NCI-H446 treated with DMSO at 0.1 percent for 48 hours (cell line): ENCODE measurements around the gene MCU.
"Not testable (repeated sequence)": the region's sequence is repeated elsewhere in the genome, so short reads cannot be mapped to it uniquely, and the experiment has no call there.

Experiments
- DNase-seq: peaks from one replicate; lab custom pipeline; 2025; lab: John Stamatoyannopoulos, UW

MCU gene

DNA sequence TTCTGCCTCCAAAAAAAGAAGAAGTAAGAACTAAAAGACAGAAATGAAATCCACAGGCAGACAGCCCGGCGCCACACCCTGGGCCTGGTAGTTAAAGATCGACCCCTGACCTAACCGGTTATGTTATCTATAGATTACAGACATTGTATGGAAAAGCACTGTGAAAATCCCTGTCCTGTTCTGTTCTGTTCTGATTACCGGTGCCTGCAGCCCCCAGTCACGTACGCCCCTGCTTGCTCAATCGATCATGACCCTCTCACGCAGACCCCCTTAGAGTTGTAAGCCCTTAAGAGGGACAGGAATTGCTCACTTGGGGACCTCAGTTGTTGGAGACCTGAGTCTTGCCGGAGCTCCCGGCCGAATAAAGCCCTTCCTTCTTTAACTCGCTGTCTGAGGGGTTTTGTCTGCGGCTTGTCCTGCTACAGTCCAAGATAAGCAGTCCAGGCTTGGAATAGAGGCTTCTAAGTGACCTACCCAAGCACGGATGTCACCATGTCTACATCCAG, 212.1 kb downstream of the MCU start:
- not testable (repeated sequence) for DNase-seq

DNA sequence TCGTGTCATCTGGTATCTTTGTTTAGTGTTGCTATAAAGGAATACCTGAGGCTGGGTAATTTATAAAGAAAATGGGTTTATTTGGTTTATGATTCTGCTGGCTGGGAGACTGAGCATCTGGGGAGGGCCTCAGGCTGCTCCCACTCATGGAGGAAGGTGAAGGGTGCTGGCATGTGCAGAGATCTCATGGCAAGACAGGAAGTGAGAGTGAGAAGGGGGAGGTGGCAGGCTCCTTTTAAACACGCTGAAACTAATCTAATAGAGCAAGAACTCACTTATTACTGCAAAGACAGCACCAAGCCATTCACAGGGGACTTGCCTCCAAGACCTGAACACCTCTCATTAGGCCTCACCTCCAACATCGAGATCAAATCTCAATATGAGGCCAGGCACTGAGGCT, 212.9 kb downstream of the MCU start:
- DNase-seq: no peak

DNA sequence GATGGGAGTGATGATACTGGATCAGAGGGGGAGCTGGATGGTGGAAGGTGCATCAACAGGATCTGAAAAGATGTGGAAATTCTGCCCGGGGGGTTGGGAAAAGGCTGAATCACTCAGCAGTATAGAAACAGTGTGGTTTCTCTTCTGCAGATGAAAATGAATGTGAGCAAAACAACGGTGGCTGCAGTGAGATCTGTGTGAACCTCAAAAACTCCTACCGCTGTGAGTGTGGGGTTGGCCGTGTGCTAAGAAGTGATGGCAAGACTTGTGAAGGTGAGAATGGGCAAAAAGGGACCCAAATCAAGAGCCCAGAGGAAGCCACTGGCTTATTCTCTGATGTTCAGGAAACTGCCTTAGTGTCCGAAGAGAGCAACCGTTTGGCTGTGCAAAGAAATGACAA, 214.5 kb downstream of the MCU start:
- no peak for DNase-seq

DNA sequence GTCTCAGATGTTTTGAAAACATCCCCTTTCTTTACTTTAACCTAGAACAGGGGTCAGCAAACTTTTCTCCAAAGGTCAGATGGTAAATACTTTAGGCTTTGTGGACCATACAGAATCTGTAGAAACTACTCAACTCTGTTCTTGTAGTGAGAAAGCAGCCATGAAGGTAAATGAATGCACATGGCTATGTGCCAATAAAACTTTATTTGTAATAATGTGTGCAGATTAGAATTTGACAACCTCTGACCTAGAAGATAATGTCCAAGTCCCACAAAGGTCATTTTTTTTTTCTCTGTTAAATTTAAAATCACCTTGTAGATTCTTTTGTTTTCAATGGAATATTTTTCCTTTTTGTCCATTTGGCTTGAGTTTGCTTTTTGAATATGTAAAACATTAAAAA, 218.8 kb downstream of the MCU start:
- DNase-seq: no peak

DNA sequence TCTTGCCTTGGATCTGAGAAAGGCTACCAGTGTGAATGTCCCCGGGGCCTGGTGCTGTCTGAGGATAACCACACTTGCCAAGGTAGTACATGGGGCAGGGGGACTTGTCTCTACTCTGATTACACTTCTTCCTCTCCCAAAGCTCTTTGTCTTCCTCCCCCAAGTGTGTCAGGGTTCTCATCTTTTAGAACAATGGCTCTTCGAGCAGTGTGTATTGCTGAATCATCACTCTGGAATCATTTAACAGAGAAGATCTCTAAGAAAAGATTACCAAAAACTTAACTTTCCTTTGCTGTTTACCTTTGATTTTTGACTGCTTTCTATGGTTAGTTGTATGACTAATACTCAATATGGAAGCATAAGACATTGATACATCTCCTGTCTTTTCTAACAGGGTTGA, 219.8 kb downstream of the MCU start:
- no peak for DNase-seq

DNA sequence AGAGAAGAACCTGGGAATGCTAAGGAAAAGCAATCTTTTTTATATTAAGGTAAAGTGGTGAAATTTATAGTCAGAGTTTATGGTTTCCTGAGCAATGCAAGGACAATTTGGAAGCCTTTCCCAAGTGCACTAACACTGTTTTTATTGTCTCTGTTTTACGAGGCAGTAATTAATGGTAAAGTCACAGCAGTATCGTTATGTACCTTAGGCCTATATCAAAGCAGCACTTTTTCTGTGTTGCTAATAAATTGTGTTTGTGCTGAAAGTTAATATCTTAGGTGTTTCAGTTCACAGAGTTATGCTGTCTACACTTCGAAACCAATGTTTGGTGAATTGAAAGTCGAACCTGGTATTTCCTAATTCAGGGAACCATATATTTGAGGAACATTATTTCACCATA, 220.8 kb downstream of the MCU start:
- no peak for DNase-seq

DNA sequence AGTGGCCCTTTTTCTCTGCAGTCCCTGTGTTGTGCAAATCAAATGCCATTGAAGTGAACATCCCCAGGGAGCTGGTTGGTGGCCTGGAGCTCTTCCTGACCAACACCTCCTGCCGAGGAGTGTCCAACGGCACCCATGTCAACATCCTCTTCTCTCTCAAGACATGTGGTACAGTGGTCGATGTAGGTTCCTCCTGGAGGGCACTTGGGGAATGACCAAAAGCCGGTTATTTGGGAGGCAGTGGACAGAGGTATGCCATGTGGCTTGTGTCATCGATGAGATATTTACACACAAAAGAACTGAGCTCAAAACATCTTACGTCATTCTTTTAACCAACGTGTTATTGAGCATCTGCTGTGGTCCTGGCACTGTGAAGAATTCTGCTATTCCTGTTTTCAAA, 221.3 kb downstream of the MCU start:
- no peak for DNase-seq

DNA sequence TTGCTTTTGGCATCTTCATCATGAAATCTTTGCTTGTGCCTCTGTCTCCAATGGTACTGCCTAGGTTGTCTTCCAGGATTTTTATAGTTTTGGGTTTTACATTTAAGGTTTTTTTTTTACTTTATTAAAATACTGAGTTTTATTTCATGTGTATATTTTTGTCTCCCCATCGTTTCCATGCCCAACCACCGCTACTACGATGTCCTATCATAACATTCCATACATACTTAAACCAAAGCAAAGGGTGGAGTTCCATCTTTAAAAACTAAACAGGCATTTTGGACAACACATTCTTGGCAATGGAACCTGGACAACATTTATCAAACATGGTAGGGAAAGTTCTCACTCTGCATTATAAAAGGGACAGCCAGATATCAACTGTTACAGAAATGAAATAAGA, 225.3 kb downstream of the MCU start:
- DNase-seq: not testable (repeated sequence)

DNA sequence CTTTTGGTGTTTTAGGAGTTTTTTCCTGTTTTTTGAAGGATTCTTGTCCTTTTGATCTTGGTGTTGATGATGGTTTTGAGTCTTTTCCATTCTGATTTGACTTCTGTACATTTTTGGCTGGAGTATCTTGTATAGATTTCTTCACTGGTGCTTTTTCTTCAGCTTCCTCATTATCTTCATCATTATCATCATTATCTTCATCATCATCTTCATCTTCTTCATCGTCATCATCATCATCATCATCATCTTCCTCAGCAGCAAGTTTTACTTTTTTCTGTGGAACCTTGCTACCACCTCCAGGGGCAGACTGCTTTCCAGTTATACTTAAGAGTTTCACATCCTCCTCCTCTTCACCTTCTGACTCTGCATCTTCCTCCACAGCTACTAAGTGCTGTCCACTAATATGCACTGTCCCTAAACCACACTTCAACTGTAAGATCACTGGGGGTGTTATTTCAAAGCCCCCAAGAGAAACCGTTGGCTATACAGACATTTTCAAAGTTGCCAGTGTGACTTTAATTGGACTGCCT, 225.9 kb downstream of the MCU start:
- DNase-seq: not testable (repeated sequence)

DNA sequence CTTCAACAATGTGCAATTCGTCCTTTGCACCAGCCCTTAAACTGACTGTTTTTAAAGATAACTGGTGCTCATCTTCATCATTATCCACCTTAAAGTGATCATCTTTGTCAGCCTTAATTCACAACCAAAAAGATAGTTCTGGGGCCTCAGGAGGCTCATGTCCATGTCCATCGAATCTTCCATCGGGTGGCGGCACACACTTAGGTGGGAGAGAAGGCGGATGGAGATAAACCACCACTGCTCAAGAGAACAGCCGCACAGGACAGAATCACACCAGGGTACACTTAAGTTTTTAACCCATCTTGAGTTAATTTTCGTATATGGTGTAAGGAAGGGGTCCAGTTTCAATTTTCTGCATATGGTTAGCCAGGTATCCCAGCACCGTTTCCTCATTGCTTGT, 226.4 kb downstream of the MCU start:
- no peak for DNase-seq

DNA sequence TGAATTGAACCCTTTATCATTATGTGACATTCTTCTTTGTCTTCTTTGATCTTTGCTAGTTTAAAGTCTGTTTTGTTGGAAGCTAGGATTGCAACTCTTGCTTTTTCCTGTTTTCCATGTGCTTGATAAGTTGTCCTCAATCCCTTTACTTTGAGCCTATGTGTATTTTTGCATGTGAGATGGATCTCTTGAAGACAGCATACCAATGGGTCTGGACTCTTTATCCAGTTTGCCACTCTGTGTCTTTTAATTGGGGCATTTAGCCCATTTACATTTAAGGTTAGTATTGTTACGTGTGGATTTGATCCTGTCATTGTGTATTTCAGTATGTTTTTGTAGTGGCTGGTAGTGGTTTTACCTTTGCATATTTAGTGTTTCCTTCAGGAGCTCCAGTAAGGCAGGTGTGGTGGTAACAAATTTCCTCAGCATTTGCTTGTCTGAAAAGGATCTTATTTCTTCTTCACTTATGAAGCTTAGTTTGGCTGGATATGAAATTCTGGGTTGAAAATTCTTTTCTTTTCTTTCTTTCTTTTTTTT, 229.3 kb downstream of the MCU start:
- DNase-seq: not testable (repeated sequence)

DNA sequence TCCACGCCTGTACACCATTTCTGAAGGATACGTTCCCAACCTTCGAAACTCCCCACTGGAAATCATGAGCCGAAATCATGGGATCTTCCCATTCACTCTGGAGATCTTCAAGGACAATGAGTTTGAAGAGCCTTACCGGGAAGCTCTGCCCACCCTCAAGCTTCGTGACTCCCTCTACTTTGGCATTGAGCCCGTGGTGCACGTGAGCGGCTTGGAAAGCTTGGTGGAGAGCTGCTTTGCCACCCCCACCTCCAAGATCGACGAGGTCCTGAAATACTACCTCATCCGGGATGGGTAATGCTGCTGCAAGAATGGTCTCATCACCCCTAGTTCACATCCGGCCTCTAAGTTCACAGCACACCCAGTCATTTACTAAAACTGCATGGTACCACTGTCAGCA, 232.4 kb downstream of the MCU start:
- DNase-seq: no peak

DNA sequence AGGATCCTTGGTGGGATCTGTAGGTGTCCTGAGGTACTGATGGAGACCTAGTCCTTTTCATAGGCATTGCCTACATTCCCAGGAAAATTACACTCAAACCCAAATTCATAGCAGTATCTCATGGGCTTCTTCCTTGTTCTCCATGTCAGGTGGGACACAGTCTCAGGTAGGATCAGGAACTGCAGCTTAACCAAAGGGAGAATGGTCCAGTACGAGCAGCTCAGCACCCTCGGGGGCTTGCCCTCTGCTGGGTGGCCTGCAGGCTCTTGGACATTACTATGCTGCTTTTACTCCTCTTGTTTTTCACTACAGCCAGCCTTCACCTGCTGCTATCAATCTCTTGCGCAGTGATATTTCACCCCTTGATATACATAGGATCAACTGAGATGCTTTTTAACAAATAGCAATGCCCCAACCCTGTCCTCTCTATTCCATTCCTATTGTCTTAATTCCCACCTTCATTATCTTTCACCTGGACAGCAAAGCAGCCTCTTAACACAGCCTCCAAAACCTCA, 234.1 kb downstream of the MCU start:
- no peak for DNase-seq

DNA sequence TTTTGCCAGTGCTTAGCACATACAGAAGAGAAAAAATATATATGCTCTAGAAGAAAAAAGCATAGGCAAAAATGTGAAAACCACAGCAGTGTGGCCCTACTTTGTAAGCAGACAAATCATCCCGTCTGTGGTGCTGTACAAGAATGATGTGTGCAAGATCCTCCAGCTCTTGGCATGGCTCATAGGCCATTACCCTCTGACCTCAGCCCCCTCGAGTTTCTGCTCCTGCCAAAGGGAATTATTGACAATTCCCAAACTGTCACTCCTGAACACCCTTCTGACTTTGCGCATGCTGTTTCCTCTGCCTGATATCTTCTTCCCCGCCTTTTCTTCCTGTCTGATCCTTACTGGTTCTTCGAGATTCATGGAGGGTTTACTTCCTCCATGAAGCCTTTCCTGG, 235.5 kb downstream of the MCU start:
- no peak for DNase-seq

DNA sequence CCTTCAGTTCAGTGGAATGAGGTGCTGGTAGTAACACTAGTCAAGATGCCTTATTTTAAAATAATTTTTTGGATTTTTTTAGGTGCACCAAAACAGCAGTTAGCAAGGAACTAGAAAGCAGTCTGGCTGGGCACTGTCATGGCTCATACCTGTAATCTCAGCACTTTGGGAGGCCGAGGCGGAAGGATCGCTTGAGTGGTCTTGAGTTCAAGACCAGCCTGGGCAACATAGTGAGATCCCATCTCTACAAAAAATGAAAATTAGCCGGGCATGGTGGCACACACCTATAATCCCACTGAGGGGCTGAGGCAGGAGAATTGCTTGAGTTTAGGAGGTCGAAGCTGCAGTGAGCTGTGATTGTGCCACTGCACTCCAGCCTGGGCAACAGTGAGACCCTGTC, 236.9 kb downstream of the MCU start:
- DNase-seq: no peak

DNA sequence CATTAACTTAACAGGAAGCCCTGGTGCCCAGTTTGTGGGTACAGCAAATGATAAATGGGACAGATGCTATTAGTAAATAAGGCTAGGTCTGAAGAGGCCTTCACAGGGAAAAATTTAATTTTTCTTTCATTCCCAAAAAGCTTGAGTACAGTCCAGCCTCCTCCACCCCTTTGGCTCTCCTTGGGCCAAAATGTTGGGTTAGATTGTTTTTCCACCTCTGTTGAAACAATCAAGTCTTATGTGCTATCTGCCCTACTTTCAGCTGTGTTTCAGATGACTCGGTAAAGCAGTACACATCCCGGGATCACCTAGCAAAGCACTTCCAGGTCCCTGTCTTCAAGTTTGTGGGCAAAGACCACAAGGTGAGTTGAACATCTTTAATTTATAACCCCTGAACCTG, 238.3 kb downstream of the MCU start:
- no peak for DNase-seq

DNA sequence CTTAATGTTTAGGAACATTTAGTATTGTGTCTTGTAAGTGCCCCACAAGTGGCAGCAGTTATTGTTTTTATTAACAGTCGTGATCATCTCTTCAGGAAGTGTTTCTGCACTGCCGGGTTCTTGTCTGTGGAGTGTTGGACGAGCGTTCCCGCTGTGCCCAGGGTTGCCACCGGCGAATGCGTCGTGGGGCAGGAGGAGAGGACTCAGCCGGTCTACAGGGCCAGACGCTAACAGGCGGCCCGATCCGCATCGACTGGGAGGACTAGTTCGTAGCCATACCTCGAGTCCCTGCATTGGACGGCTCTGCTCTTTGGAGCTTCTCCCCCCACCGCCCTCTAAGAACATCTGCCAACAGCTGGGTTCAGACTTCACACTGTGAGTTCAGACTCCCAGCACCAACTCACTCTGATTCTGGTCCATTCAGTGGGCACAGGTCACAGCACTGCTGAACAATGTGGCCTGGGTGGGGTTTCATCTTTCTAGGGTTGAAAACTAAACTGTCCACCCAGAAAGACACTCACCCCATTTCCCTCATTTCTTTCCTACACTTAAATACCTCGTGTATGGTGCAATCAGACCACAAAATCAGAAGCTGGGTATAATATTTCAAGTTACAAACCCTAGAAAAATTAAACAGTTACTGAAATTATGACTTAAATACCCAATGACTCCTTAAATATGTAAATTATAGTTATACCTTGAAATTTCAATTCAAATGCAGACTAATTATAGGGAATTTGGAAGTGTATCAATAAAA, 240.5 kb downstream of the MCU start:
- no peak for DNase-seq

DNA sequence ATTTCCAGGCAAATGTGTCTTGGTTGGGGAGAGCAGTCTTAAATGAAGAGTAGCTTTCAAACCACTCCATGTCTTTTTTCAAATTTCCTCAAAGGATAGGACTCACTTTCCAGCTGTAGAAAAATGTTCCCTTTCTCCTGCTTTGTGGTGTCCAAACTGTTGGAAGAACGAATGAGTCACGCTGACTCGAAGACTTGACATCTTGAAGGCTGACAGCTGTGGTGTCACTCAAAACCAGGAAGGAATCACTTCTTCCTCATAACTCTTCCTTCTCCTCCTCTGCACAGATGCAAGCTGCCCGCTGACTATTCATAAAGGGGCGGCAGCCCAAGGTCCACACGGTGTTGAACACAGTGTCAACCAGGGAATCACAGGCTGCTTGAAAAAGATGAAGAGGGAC, 243.4 kb downstream of the MCU start:
- no peak for DNase-seq
